ENCODE data around the gene PABPC4L. TPM values are rescaled to one million over a fixed set of nuclear protein-coding genes. Genes with fewer than 3 reads are reported as not detected.
"Not testable (repeated sequence)": the region's sequence is repeated elsewhere in the genome, so short reads cannot be mapped to it uniquely, and the experiment has no call there.

The PABPC4L gene
- total RNA-seq (2014; rRNA removed; shearing (Covaris generic)) = 1.1 and 1.4 TPM in 2 replicates

DNA sequence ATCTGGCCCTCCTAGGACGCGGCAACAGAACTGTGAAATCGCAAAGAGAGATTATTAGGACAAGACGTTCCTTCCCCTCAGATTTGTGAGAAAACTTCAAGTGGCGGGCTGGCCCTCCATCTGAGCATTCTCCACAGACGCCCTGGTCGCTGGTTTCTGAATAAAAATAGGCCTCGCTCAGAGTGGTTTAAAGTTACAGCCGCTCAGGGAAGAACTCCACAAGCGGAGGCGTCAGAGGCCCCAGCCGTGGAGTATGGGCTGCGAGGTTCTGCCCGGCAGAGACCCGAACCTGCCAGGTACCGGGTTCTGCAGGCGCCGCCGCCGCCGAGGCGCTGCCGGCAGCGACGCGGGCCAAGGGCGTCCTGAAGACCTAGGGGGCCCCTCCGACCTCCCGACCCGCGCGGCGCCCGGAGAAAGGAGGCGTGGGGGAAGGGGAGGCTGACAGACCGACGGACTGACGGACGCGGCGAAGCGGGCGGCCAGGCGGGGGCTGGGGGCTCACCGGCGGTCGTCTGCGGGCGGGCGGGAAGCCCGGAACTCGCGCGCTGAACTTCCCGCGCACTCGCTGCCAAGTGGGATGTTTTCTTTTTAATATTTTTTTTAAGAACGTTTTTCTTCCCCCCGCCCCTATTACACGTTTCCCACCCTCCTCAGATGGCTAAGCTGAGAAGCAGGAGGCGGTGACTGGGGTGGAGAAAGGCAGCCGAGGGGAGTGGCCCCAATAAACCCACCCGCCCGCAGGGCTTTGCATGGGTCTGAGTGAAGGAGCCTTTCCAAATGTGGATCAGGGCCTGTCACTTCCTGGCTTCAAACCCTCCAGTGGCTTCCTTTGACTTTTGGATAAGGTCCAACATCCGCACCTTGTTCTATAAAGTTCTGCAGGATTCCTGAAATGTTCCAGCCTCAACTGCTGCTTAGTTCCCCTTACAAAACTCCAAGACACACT, at the start of gene PABPC4L:
Gene PABPC4L, minus strand, starts transcription at position 574 of the 946 bp plus-strand sequence. CDS start 770 bp downstream, outside the sequence.
- in situ Hi-C loops (cut with HindIII; ENCODE audit: low sequenced_read_pairs) = no loop called here
- peak; percentile 12 for DNase-seq (ENCODE audit: low spot score)

DNA sequence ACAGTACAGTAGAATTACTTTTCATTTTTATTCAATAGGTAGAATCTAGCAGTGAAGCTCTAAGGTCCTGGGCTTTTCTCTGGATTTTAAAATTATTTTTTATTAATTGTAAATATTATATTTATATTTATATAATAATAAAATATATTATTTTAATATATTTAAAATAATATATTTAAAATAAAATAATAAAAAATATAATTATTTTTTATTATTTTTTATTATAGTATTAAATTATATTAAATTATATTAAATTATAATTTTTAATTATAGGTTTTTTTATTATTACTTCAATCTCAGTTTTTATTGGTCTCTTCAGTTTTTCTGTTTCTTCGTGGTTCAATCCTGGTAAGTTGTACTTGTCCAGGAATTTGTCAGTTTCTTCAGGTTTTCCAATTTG, 49.7 kb upstream of the PABPC4L start:
- no peak for DNase-seq (ENCODE audit: low spot score)
- in situ Hi-C loops (cut with HindIII; ENCODE audit: low sequenced_read_pairs) = no loop called here

DNA sequence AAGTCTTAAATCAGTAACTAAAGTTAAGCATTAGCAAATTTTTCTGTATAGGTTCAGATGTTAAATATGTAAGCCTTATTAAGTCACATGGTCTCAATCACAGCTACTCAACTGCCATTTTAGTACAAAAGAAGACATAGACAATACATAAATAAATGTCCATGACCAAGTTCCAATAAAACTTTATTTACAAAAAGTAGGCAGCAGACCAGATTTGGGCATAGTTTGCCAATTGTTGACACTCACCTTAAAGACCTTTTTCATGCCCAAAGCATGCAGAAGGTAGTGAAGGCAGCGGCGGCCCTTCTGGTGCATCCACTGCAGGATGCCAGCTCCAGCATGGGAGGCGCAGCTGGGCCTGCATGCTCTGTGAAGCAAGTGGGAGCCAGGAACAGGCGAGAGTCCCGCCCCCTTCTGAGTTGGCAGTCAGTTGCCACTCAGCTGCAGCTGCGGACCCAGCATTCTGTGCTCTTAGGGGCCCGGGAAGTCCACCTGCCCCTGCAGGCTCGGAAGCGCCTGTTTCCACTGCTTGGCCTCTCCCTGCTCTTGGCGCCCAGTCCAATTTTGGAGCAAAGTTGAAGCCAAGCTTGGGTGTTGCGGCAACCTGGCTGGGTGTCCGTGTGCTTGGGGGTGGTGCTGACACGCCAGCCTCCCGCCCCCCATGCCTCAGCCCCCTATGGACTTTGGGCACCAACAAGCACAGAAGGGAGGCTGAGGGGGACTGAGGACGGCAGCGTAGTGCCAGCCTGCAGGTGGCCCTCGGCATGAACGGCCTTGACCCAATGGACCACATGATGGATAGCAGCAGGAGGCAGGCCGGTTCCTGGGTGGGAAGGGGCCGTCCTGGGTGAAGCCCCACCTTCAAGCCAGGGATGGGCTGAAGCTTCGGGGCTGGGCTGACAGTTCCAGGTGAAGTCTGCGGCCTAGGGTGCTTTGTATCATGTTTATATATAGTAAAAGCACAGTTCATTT, 42.4 kb upstream of the PABPC4L start:
- in situ Hi-C loops (cut with HindIII; ENCODE audit: low sequenced_read_pairs) = no loop called here
- no peak for DNase-seq (ENCODE audit: low spot score)

DNA sequence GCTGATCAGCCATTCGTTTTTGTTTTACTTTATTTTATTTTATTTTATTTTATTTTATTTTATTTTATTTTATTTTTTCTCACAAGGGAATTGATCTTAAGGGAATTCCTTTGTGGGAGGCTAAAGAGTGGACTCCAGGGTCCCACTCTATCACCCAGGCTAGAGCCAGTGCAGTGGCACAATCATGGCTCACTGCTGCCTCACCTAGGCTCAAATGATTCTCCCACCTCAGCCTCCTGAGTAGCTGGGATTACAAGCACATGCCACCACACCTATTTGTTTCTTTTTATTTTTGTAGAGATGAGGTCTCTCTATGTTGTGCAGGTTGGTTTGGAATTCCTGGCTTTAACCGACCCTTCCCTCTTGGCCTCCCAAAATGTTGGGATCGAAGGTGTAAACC, 17.5 kb upstream of the PABPC4L start:
- in situ Hi-C loops (cut with HindIII; ENCODE audit: low sequenced_read_pairs) = no loop called here
- DNase-seq (ENCODE audit: low spot score) = no peak

DNA sequence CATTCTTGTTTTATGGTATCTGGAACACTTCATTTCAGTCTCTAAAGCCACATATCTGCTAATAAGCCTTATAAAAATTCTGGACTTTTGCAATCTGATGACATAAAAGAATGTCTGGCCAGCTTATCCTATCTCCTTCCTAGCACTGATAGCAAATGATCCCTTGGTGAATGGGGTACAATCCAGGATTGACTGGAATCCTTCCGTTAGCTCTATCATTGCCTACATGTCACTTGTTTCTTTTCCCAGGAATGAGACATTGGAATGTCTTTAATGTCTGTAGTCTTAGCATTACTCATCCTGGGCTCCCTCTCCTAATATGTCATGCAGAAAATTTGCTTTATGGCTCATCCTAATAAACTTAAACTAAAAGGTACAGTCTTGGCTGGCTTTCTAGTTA, 14.8 kb upstream of the PABPC4L start:
- in situ Hi-C loops (cut with HindIII; ENCODE audit: low sequenced_read_pairs) = no loop called here
- no peak for DNase-seq (ENCODE audit: low spot score)

- no peak for DNase-seq (ENCODE audit: low spot score)
- in situ Hi-C loops (cut with HindIII; ENCODE audit: low sequenced_read_pairs) = no loop called here
These were observed 14.2 kb upstream of the PABPC4L start for GRCh38 chr4:134215620-134216344.

GRCh38 chr4:134207955-134208354, 6.4 kb upstream of the PABPC4L start:
- DNase-seq (ENCODE audit: low spot score); in situ Hi-C loops (cut with HindIII; ENCODE audit: low sequenced_read_pairs): not testable (repeated sequence)

GRCh38 chr4:134202166-134202956, 772 bp upstream of the PABPC4L start:
- in situ Hi-C loops (cut with HindIII; ENCODE audit: low sequenced_read_pairs) = no loop called here

GRCh38 chr4:134200811-134201215, 776 bp downstream of the PABPC4L start:
- in situ Hi-C loops (cut with HindIII; ENCODE audit: low sequenced_read_pairs) = no loop called here
- DNase-seq (ENCODE audit: low spot score) = no peak

More at GRCh38 chr4:134202166-134202956, 772 bp upstream of the PABPC4L start:
- no peak for DNase-seq (ENCODE audit: low spot score)

DNA sequence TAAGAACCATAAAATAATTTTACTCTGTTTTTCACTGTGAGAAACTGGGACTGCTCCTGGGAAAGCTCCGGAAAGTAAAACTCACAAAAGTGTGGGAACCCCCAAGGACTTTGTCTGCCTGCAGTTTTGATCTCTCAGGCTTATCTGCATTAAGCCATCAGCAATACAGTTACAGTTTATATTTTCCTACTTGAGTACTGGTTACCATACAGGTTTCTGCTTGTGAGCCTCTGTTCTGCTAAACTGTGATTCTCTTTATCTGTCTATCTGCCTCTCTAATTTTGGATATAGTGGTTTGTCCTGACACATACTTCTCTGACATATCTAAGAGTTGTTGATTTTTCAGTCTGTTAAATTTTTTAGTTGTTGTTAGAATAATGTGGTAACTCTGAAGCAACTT, 11.6 kb downstream of the PABPC4L start:
- no peak for DNase-seq (ENCODE audit: low spot score)
- in situ Hi-C loops (cut with HindIII; ENCODE audit: low sequenced_read_pairs) = no loop called here

GRCh38 chr4:134189480-134189879, 12.1 kb downstream of the PABPC4L start:
- in situ Hi-C loops (cut with HindIII; ENCODE audit: low sequenced_read_pairs) = no loop called here
- no peak for DNase-seq (ENCODE audit: low spot score)

GRCh38 chr4:134178706-134179105, 22.9 kb downstream of the PABPC4L start:
- in situ Hi-C loops (cut with HindIII; ENCODE audit: low sequenced_read_pairs) = no loop called here
- no peak for DNase-seq (ENCODE audit: low spot score)

- in situ Hi-C loops (cut with HindIII; ENCODE audit: low sequenced_read_pairs) = no loop called here
- DNase-seq (ENCODE audit: low spot score) = no peak
These were observed 27.3 kb downstream of the PABPC4L start for GRCh38 chr4:134174271-134174670.

DNA sequence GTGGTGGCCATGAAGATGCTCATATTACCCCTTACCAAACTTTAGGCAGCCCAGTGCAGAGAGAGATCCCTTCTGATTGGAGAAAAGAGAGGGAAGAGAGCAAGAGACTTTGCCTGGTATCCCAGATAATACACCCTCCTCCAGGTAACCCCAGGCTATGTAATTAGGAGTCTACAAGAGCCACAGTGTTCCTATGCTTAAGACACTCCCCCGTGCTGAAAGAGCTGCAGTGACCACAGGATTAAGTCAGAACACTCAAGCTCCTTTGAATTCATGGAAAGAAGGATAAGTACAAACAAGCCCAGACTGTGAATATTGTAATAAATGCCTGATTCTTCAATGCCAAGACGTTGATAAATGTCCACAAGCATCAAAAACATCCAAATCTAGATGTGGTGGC, 41.4 kb downstream of the PABPC4L start:
- no peak for DNase-seq (ENCODE audit: low spot score)
- in situ Hi-C loops (cut with HindIII; ENCODE audit: low sequenced_read_pairs) = no loop called here

DNA sequence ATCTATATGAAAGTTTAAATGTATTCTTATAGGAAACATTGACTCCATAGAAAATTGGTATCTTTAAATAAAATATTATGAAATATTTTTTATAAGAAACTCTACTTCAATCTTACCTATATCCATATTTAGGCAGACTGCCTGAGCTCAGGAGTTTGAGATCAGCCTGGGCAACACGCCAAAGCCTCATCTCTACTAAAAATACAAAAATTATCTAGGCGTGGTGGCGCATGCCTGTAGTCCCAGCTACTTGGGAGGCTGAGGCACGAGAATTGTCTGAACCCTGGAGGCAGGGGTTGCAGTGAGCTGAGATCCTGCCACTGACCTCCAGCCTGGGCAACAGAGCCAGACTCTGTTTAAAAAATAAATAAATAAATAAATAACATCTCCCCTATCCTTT, 47.5 kb downstream of the PABPC4L start:
- in situ Hi-C loops (cut with HindIII; ENCODE audit: low sequenced_read_pairs) = no loop called here
- DNase-seq (ENCODE audit: low spot score) = no peak

- in situ Hi-C loops (cut with HindIII; ENCODE audit: low sequenced_read_pairs) = no loop called here
- no peak for DNase-seq (ENCODE audit: low spot score)
These were observed 53.6 kb downstream of the PABPC4L start for GRCh38 chr4:134147941-134148340.

All from G401 (cell line).